ENCODE results near the gene FRMD8.
A peak's percentile ranks its signal among the peaks of the same experiment; 100 is the strongest.
"Not testable (repeated sequence)": the region's sequence is repeated elsewhere in the genome, so short reads cannot be mapped to it uniquely, and the experiment has no call there.

Gene FRMD8

DNA sequence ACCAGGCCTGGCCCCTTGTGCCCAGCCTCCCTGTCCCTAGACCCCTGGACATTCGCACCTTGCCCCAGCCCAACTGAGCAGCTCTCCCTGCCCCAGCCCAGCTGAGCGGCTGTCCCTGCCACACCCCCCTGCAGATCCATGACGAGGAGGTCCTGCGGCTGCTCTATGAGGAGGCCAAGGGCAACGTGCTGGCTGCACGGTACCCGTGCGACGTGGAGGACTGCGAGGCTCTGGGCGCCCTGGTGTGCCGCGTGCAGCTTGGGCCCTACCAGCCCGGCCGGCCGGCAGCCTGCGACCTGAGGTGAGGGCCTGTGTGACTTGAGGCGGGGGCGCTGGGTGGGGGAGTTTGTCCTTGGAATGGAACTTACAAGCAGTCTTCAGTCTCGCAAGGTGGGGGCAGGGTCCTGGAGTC is 7.7 kb downstream of the FRMD8 start:
- no peak for DNase-seq

DNA sequence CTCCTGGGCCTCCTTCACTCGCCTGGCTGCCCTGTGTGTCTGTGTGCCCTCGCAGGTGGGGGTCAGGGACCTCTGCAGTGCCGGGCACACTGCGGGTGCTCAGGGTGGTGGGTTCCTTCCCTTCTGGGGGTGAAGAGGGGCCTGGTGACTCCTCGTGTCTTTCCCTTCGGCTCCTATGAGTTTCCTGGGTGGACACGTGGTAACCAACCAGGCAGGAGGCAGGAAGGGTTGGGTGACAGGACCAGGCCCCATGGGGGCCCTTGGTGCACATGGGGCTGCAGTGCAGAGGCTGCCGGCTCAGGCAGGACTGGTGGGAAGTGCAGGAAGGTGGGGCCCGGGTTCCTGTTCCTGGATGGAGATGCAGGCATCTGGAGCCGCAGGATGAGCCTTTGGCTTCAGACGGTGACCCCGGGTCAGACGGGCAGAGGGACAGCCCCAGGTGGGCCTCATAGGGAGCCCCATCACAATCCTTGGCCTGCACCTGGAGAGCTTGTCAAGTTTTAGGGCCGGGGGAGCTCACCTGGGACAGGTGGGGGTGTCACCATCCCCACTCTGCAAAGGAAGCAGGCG is 9.6 kb downstream of the FRMD8 start:
- no peak for DNase-seq

DNA sequence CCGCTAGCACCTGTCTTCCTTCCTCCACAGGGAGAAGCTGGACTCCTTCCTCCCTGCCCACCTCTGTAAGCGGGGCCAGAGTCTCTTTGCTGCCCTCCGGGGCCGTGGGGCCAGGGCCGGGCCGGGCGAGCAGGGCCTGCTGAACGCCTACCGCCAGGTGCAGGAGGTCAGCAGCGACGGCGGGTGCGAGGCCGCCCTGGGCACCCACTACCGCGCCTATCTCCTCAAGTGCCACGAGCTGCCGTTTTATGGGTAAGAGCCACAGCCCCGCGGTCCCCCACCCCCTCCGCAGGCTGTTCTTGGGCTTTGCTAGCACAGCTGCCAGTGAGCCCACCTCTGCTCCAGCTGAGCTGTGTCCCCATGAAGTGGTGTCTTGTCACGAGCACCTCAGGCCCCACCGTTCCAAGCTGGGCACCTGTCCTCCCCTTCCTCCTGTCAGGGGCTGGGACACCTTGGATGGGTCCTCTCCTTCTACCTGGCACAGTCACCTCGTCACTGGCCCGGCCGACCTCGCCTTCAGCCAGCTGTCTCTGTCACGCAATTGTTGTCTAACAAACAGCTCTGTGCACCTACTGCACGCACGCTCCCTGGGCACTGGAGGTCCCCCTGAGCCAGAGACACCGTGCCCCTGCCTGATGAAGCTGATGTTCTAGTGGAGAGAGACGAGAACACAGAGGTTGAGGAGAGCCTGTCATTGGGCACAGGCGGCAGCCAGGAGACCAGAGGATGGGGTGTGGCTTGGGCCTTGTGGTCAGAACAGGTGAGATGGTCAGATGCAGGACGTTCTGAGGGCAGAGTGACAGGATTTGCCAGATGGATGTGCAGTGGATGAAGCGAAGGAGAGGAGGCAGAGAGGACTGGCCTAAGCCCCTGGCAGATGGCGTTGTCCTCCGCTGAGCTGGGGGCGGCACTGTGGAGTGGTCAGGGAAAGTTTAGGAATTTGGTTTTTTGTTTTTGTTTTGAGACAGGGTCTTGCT is 10.6 kb downstream of the FRMD8 start:
- DNase-seq: no peak

DNA sequence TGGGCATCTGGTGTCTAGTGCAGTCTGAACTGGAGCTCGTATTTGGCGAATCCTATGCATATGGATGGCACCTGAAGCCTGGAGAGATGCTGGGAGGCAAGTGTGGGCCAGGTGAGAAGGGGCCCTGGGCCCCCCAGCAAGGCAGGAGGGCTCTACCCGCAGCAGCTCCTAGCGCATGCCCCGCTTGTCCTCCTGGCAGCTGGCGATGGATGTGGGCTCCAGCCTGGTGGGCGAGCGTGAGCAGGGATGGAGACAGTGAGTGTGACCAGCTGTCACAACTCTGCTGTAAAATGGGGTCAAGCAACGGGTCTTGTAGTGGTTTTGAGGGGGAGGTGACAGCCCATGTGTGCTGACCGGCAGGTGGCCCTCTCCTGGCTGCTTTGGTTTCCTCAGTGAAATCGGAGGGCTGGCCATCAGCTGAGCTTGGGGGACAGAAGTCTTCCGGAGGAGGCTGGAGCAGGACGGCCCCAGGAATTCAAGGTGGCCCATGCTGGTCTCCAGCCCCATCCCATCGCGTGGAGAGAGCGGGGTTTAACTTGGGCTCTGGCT is 12.0 kb downstream of the FRMD8 start:
- no peak for DNase-seq

DNA sequence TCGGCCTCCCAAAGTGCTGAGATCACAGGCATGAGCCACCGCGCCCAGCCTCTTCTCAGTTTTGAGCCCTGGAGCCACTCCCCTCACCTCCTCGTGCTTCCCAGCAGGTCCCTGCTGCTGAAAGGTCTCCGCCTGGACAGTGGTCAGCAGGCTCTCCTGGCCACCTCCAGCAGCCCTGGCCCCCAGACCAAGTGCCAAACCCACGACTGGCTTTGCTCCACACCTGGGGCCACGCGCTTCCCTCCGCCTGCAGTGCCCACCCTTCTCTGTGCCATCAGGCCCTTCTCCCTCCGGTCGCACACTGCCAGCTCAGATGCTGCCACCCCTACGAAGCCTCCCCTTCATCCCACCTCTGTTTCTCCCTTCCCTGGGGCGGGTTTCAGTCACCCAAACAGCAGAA is 12.8 kb downstream of the FRMD8 start:
- no peak for DNase-seq

DNA sequence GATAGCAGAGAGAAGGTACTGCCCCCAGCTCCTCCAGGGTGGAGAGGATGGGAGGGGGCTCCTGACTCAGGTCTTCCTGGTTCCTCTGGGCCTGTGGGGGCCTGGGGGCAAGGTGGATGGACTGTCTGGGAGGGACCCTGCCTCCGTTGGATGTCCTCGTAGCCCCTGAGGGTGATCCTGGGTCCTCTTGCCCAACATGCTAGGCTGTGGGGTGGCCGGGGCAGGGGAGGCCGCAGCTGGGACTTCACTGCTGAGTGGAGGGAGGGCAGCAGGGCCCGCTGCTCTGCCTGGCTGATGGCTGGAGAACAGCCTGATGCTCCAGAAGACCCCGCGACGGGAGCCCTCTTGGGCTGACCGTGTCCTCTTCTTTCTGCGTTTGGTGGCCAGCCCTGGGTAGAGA is 13.4 kb downstream of the FRMD8 start:
- no peak for DNase-seq

DNA sequence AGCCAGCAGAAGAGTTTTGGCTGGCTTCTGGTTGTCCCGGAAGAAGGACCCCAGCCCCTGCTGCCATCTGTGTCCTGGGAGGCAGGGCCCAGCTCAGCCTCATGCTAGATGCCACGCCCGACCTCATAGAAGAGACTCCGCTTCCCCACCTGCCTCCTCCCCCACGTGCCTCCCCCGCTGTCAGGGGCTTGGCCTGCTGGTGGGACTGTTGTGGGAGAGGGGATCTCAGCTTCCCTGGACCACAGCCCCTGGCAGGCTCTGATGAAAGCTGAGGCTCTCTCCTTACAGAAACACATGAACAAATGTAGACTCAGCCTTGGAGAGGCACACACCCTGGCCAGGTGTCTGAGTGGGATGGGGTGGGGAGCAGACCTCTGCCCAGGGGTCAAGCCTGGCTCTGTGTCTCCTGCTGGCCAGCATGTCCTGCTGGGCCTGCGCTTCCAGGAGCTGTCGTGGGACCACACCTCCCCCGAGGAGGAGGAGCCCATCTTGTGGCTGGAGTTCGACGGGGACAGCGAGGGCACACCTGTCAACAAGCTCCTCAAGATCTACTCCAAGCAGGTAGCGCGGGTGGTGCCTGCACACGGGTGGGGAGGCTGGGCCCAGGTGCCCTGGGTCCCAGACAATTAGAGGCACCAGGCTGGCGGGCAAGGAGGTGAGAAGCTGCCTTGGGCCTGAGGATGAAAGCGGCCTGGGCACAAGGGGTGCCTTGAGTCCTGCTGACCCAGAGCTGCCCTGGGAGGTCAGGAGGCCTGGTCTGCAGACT is 14.1 kb downstream of the FRMD8 start:
- no peak for DNase-seq

DNA sequence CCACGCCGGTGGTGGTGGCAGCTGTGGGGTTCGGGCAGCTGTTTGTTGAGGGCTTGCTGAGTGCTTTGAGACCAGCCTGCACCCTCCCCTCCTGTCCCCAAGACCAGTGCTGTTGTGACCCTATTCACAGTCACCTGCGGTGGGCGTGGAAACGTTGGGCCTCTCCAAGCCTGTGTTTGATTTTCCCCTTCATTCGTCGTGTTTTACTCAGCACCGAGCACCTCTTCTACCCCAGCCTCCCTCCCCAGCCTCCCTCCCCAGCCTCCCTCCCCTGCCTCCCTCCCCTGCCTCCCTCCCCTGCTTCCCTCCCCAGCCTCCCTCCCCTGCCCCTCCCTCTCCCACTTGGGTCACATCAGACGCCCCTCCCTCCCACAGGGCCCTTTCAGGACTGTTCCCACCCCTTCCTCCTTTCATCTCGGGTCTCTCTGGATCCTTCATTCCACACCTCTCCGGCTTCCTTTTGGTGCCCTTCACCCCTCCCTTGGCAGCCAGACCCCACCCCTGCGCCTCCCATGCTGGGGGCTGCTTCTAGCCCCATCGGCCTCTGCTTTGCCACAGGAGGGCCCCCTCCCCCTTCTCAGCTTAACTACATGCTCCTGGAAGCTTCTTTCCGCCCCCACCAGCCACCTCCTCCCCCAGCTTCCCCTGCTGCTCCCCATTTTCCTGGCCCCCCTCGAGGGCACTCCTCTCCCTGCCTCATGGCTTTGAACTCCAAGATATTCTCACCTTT is 14.8 kb downstream of the FRMD8 start:
- DNase-seq: no peak

DNA sequence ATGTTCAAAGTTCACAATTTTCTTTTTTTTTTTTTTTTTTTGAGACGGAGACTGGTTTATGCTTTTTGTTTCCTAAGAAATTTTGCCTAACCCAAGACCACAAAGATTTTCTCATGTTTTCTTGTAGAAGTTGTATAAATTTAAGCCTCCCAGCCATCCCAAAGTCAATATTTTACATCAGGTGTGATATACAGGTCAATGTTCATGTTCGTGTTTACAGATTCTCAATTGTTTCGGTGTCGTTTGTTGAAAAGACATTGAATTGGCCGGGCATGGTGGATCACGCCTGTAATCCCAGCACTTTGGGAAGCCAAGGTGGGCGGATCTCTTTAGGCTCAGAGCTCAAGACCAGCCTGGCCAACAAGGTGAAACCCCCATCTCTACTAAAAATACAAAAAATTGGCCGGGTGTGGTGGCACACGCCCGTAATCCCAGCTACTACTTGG is 15.4 kb downstream of the FRMD8 start:
- DNase-seq: no peak

DNA sequence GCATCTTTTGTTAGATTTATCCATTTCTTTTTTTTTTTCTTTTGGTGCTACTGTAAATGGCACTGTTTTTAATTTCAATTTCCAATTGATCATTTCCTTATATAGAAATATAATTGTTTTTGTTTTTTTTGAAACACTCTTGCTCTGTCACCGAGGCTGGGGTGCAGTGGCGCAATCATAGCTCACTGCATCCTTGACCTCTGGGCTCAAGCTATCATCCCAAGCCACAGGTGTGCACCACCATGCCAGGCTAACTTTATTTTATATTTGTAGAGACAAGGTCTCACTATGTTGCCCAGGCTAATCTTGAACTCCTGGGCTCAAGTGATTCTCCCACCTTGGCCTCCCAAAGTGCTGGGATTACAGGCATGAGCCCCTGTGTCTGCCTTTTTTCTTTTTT is 16.4 kb downstream of the FRMD8 start:
- DNase-seq: no peak

DNA sequence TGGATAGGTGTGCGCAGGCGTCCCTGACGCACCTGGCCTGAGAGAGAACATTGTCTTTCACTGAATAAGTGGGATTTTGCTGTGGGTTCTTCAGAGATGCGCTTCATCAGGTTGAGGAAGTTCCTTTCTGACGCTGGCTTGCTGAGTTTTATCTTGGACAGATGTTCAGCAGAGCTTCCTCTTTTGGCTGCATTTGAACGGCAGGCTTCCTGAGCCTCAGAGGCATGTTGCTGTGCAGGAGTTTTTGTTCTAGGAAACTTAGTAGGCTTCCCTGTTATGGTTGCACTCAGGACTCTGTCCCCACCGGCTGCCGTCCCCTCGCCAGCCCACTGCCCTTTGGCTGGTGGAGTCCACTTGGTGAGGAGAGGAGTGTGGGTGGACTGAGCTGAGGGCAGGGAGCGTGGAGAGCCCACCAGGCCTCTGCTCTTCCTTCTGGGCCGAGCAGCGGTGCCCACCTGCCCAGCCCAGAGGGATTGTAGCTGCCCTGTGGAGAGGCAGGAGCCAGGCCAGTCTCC is 17.2 kb downstream of the FRMD8 start:
- DNase-seq: peak; percentile 60

DNA sequence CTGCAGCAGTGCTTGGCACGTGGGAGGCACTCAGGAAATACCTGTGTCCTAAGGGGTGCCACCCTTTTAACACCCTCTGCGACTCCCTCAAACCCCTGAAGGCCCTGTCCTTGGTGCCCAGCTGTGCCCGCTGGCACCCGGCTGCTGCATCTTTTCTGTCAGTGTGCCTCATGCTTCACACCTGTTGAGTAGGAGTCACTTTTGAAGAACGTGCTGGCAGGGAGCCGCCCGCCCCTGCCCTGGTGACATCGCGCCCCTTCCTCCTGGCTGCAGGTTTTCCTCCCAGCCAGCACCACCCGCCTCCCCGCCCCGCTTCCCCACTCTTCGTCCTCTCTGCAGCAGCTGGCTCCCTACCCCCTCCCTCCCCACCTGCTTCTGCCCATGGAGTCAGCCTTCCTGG is 17.8 kb downstream of the FRMD8 start:
- no peak for DNase-seq

DNA sequence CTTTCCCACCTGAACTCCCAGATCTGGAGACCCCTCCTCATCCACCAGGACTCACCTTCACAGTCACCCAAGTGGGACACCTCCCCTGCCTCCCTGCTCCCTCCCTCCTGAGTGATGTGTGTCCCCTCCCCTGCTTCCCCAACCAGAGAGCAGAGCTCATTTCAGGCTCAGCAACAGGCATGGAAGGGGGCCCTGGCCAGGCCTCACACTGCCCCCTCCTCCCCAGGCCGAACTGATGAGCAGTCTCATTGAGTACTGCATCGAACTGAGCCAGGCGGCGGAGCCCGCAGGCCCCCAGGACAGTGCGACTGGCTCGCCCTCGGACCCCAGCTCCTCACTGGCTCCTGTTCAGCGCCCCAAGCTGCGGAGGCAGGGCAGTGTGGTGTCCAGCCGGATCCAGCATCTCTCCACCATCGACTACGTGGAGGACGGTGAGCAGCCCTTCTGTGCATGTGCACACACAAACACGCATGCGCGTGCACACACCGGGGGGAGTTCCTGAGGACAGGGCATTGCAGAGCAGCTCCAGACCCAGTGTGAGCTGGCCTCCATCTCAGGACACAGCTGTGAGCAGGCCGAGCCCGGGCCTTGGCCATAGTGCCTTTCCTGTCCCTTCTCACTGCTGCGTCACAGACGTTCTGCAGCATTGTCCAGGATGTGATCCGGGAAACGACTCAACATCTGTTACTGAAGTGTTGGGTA is 18.4 kb downstream of the FRMD8 start:
- DNase-seq: no peak

DNA sequence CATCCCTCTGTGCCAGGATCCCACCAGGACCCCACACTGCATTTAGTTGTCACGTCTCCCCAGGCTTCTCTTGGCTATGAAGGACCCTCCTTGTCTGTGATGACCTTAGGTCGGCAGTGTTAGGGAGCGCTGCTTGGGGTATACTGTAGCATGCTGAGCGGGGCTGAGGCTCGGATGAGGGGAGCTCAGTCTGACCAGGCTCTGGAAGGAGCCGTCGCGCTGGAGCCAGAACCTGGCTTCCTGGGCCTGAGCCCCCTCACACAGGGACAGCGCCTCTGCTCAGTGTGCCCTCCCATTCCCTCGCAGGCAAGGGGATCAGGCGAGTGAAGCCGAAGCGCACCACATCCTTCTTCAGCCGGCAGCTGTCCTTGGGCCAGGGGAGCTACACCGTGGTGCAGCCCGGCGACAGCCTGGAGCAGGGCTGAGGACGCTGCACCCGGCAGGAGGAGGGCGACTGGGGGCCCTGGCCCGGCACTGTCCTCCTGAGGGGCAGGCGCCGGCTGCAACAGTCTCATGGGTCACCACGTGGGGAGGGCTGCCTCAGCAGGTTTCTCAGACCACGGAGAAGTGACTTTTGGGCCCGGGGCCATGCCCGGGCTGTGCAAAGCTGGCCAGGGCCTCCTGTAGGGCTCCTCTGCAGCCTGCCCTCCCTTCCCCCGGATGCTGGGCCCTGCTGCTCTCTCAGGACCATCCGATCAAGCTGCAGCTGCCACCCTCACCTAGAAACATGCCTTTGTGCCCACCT is 24.7 kb downstream of the FRMD8 start:
- DNase-seq: no peak

DNA sequence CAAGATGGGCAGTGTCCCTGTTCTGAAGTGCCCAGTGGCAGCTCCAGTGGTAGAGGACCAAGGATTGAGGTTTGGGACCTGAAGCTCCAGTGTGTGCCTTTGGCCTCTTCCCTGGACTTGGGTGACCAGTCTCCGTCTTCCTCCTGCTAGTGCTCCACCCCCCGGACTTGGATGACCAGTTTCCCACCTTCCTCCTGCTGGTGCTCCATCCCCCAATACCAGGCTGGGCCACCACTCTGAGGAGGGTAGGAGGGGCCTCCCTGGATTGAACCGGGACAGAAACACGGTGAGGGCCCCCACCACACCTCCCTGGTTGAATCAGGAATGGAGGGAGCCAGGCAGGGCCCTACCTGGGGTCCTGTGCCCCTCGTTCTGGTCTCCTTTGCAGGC is 25.2 kb downstream of the FRMD8 start:
- DNase-seq: no peak

DNA sequence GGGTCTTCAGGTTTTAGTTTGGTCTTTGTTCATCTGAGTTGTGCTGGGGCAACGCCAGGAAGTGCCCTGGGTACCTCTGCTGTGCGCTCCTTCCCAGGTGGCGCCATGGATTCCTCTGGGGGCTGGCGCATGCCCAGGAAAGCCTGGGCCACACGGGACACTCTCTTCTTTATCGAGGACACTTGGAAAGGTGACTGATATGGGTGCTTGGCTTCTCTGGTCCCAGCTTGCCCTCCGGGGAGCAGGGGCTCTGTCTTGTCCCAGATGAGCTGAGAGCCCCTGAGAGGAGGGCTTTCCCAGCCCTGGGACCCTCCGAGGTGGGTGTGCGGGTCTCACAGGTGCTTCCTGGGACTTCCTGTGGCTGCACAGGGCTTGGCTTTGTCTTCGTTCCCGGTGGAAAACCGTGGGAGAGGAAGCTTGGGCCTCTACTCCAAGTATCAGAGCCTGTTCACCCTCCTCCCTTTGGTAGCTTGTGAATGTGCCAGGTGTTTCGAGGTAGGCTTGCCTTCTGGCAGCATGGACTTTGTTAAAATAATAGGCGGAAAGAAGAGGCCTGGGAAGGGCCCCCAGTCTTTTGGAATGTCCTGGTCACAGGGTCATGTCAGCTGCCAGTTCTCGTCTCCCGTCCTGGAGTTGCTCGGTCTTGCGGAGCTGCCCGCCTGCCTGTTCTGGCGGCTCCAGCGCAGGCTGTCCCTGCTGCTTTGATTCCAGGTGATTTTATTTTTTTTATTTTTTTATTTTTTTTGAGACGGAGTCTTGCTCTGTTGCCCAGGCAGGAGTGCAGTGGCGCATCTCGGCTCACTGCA is 26.0 kb downstream of the FRMD8 start:
- DNase-seq: no peak

DNA sequence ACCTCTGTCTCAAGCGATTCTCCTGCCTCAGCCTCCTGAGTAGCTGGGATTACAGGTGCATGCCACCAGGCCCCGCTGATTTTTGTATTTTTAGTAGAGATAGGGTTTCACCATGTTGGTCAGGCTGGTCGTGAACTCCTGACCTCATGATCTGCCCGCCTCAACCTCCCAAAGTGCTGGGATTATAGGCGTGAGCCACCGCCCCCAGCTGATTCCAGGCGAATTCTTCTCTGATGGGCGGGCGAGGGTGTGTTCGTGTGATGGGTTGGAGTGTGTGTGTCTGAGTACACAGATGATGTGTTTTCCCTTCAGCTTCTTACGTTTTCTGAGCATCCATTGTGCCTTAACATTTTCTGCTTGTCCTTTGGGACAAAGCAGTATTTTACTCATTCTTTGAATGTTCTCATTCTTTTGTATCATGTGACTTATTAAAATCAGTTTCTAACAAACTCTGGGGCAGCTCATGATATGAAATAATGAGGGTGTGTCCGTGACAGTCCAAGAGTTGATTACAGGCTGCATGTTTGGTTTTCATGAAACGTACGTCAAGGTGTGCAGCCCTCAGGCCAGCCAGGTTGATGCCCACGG is 26.7 kb downstream of the FRMD8 start:
- DNase-seq: not testable (repeated sequence)

DNA sequence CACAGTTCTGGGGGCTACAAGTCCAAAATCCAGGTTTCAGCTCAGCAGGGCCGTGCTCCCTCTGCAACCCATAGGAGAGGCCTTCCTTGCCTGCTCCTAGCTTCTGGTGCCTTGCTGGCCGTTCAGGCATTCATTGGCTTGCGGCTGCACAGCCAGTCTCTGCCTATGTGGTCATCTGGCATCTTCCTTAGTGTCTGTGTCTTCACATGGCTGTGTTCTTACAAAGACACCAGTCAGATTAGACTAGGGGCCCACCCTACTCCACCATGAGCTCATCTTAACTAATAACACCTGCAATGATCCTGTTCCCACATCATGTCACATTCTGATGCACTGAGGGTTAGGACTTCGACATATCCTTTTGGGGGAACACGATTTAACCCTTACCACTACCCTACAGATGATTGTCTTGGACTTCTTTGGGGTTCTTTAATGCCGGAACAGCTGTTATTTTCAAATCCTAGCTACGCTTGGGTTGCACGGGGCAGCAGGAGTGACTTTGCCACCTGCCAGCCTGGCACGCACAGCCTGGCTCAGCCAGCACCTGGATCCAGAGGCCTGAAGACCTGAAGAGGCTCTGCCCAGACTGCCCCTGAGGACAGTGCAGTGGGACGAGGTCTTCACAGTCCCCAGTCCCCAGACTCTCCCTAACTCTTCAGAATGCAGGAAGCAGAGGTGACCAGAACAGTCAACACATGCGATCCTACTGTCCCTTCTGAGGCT is 28.5 kb downstream of the FRMD8 start:
- no peak for DNase-seq
